GM20431 (cell line): ENCODE results near the gene IKZF3.

Experiments used
- in situ Hi-C: fragments of 300-500 bp; cut with MseI, MboI; formaldehyde crosslinking; loops from one replicate; pipeline ENCODE4 v1.15.0; 2020; ENCODE audit warnings: low sequenced_read_pairs; ENCODE audit not compliant: unreplicated experiment

Gene IKZF3

DNA sequence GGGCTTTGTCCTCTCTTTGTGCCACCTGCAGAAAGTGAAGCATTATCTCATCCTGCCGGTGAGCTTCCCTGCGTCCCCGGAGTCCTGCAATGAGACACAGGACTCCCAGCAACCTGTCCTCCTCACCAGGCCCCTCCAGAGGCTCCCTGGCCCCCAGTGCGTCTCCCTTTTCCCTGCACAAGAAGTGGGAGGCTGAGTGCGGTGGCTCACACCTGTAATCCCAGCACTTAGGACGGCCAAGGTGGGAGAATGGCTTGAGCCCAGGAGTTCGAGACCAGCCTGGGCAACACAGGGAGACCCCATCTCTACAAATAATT lies 118.0 kb downstream of the IKZF3 start:
- in situ Hi-C loops: loop anchor here (25.0 kb wide), 1 partner anchor 109 kb away; the partner anchor contains the start of genes PPP1R1B and STARD3

DNA sequence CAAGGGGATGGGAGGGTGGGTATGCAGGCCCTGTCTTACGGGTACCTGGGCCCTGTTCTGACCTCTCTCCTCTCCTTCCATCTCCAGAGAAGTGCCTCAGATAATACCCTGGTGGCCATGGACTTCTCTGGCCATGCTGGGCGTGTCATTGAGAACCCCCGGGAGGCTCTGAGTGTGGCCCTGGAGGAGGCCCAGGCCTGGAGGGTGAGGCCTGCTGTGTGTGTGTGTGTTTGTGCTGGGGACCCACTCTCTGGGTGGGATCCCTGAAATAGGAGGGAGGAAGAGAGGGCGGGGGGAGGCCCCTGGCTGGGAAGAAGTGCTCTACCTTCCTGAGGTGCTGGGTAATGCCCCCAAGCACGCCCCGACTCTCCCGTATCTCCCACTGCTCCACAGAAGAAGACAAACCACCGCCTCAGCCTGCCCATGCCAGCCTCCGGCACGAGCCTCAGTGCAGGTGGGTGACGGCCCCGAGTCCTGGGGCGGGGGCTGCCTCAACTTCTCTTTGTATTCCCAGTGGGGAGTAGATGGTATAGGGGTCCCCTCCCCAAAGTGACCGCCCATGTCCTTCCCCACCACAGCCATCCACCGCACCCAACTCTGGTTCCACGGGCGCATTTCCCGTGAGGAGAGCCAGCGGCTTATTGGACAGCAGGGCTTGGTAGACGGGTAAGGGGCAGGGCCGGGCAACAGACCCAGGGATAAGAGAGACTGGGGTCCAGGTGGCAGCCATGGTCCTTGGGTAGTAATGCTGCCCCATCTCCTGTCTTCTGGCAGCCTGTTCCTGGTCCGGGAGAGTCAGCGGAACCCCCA lies 118.6 kb downstream of the IKZF3 start:
- in situ Hi-C loops: loop anchor here (25.0 kb wide), 1 partner anchor 108 kb away; the partner anchor contains the start of genes PPP1R1B and STARD3

DNA sequence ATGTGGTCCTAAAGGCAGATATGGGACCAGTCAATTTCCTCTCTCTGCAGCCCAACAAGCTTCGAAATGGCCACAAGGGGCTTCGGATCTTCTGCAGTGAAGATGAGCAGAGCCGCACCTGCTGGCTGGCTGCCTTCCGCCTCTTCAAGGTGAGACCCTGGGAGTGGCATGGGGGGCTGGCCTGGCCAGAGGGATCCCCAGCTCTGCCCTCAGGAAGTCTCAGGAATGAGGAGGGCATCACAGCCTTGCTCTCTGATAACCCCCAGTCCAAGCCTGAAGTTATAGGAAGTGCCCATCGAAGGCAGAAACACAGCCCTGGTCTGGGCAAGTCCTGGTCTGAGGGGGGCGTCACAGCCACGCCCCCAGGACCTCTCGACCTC lies 119.3 kb downstream of the IKZF3 start:
- in situ Hi-C loops: loop anchor here (25.0 kb wide), 1 partner anchor 108 kb away; the partner anchor contains the start of genes PPP1R1B and STARD3

DNA sequence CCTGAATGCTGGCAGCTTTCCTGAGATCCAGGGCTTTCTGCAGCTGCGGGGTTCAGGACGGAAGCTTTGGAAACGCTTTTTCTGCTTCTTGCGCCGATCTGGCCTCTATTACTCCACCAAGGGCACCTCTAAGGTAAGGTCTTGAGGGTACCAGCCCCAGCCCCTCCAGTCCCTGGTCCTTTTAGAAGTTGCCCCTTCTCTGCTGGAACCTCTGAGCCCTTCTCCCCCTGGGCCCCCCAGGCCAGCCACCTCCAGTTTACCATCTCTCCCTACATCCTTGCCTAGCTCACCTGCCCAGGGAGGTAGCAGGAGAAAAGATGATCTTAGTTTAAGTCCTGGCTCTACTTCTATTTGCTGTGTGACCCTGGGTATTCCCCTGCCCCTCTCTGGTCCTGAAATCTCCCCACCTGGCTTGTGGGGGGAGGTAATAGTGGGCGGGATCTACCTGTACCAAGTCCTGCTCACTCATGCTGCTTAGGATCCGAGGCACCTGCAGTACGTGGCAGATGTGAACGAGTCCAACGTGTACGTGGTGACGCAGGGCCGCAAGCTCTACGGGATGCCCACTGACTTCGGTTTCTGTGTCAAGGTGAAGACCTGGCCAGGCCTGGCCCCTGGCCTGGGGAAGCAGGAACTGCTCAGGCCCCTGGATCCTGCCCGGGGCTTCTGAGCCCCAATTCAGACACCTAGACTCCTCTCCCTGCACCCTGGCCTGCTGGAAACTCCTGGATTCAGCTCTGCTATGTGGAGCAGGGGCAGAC lies 119.9 kb downstream of the IKZF3 start:
- in situ Hi-C loops: loop anchor here (25.0 kb wide), 1 partner anchor 107 kb away; the partner anchor contains the start of genes PPP1R1B and STARD3

DNA sequence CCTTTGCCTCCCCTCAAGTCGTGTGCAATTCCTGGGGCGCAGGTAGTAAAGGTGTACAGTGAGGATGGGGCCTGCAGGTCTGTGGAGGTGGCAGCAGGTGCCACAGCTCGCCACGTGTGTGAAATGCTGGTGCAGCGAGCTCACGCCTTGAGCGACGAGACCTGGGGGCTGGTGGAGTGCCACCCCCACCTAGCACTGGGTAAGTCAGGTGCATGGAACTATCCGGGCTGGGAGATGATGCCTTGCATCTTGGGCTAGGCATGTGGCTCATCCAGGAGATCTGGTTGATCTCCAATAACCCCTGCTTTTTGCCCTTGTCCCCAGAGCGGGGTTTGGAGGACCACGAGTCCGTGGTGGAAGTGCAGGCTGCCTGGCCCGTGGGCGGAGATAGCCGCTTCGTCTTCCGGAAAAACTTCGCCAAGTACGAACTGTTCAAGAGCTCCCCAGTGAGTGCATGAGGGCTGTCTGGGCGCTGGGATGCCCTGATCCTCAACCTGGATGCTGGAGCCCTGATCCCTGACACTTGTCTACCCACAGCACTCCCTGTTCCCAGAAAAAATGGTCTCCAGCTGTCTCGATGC lies 121.2 kb downstream of the IKZF3 start:
- in situ Hi-C loops: loop anchor here (25.0 kb wide), 1 partner anchor 106 kb away; the partner anchor contains the start of genes PPP1R1B and STARD3

DNA sequence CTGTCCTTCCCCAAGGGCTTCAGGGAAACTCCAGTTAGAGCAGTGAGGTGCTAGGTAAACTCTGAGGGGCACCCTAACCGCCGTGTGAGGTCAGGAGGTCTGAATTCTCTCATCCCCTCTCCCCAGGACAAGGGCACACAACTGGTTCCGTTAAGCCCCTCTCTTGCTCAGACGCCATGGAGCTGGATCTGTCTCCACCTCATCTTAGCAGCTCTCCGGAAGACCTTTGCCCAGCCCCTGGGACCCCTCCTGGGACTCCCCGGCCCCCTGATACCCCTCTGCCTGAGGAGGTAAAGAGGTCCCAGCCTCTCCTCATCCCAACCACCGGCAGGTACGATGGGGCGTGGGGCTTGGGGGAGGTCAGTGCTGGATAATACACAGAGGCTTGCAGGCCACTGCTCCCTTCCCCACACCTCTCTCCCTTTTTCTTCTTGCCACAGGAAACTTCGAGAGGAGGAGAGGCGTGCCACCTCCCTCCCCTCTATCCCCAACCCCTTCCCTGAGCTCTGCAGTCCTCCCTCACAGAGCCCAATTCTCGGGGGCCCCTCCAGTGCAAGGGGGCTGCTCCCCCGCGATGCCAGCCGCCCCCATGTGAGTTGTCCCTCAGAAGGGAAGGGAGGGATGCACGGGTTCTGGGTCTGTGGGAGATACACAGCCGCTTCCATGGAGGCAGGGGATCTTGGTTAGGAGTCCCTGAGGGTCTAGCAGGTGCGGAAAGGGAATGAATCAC lies 121.8 kb downstream of the IKZF3 start:
- in situ Hi-C loops: loop anchor here (25.0 kb wide), 1 partner anchor 105 kb away; the partner anchor contains the start of genes PPP1R1B and STARD3

DNA sequence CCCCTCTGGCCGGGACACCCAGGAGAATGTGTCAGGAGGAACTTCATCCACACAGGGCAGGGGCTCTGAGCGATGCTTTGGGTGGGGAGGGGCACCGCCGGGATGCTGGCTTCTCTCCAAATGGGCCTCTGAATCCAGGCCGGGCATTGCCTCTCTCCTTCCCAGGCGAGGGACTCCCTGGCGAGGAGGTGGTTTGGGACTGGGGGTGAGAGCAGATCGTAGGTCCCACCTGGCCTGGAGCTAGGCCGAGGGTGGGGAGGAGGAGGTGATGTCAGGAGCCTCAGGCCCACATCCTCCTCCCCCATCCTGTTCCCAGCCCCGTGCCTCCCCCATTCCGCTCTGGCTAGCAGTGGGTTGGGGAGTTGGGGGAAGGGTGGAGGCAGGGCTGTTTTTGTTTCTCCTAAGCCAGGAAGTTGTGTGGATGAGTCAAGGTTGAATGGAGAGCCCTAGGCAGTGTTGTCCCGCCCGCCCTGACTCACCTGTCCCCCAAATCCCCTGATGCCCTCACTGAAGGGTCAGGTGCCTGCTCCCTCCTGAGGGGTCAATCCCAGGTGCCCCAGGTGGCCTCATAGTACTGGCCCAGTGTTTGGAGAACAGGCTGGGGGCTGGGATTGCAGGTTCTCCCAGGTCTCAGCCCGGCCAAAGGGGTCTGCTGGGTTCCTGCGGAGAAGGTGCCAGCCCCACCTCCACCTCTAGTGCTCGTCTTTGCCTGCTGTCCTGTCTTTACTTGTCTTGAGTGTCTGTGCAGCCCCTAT lies 123.6 kb downstream of the IKZF3 start:
- in situ Hi-C loops: loop anchor here (25.0 kb wide), 1 partner anchor 103 kb away; the partner anchor contains the start of genes PPP1R1B and STARD3

DNA sequence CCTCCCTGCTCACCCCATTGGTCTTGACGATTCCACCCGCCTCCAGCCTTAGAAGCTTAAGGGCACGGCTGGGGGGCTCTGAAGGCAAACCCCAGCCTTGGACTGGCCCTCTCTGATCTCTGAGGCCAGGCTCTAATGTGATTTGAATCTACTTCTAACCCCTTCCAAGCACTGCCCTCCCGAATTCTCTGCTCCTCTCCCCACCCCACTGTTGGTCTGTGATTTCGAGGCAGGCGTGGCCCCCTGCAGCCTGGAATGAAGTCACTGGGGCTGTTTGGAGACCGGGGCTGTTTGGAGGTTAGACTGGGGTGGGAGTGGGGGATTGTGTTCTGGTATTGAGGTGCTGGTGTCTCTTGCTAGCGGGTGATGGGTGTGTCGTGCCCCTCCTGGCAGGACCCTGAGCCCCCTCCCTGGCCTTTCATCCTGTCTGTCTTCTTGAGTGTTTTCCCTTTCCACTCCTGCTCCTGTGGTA lies 124.2 kb downstream of the IKZF3 start:
- in situ Hi-C loops: loop anchor here (25.0 kb wide), 1 partner anchor 103 kb away; the partner anchor contains the start of genes PPP1R1B and STARD3

DNA sequence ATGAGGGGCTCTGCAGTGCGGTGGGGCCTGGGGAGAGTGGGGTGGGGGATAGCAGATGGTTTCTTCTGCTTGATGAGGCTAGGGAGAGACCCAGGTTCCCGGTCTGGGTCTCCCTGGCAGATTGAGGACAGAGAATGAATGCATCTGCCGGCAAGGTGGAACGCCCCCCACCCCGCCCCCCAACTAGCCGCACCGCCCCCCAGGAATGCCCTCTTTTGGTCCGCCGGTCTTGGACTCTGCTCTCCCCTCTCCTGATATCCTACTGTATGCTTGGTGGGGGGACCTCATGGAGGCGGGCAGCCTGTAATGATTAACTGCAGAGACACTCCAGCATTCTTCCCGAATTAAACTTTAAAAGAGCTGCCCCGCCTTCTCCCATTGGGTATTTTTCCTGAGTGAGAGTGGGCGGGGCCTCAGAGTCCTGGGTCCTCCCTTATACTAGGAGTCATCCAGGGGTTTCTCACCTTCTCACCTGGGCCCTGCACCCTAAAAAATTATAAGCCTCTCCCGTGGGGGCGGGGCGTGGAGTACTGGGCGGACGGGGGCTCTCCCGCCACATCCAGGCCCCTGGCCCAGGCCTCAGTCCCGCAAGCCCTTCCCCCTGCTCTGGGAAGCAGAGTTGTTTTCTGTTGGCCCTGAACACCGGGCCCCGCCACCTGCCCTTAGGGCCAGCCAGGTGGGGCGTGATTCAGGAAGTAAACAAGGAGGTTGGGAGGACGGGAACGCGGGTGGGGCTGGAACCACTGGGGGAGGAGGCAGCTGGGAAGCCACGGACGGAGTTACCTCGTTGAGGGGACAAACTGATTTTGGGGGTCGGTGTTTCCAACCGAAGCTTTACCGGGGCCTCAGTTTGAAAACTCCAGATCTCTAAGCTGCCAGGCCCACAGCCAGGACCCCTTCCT lies 124.9 kb downstream of the IKZF3 start:
- in situ Hi-C loops: loop anchor here (25.0 kb wide), 1 partner anchor 102 kb away; the partner anchor contains the start of genes PPP1R1B and STARD3

DNA sequence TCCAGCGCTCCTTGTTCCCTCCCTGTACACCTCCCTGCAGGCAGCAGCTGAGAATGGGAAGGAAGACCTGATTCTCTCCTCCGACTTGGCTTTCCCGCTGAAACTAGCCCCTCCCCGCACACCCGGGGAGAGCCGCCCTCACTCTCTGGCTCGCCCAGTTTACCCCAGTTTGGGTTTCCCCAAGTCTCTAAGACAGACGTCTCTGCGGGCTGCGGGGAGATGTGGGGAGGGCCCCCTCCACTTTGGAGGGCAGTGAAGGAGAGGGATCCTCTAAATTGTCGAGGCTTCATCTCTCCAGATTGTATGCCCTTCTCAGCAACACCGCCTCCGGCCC lies 125.6 kb downstream of the IKZF3 start:
- in situ Hi-C loops: loop anchor here (25.0 kb wide), 1 partner anchor 101 kb away; the partner anchor contains the start of genes PPP1R1B and STARD3

DNA sequence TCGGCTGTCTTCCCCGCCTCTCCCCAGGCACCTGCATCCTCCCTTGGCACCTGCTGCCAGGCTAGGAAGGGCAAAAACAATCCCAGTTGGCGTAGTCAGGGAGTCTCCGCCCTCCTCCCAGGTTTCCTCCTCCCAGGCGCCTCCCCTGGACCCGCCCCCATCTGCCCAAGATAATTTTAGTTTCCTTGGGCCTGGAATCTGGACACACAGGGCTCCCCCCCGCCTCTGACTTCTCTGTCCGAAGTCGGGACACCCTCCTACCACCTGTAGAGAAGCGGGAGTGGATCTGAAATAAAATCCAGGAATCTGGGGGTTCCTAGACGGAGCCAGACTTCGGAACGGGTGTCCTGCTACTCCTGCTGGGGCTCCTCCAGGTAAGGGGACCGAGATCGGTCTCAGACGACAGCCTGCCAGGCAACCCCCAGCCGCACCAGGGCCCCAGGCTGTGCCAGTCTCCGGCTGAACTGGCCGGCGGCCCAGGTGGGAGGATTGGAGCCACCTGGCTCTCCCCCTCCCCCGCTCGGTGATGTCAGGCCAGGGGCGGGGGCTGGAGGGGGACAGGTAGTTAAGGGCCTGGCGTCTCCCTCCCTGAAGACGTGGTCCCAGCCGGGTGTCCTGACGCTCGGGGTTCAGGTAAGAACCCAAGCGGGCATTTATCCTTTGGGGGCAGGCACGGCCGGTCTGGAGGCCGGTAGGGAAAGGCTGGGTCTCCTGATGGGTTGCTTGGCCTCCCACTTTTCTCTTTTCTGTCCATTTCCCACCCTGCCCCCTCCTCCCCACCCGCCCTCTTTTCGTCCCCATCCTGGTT lies 126.1 kb downstream of the IKZF3 start, which contains the start of gene GRB7:
GRB7 (plus strand) TSS at position 179 of the 808 bp plus-strand sequence. CDS start 4,364 bp downstream, outside the sequence.
- in situ Hi-C loops: loop anchor here (25.0 kb wide), 1 partner anchor 101 kb away; the partner anchor contains the start of genes PPP1R1B and STARD3

DNA sequence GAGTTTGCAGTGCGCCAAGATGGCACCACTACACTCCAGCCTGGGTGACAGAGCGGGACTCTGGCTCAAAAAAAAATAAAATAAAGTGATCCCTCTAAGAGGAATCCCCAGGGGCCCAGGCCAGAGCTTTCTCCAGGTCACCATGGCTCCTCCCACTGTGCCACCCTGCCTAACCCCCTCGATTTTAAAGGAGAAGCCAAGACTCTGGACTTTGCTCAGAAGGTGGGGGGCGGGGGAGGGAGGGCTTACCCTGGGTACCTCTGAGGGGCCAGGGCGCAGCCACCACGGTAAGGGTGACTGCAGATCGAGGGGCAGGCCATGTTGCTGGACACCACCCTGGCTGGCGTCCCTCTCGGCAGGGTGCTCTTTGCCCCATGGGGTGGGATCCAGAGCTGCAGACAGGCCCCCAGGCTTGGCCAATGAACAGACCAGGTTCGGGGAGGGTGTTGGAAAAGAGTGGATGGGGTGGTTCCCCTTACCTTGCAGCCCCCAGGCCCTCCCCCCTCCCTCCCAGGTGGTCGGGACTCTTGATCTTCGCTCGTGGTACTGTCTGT lies 126.8 kb downstream of the IKZF3 start:
- in situ Hi-C loops: loop anchor here (25.0 kb wide), 1 partner anchor 100 kb away; the partner anchor contains the start of genes PPP1R1B and STARD3

DNA sequence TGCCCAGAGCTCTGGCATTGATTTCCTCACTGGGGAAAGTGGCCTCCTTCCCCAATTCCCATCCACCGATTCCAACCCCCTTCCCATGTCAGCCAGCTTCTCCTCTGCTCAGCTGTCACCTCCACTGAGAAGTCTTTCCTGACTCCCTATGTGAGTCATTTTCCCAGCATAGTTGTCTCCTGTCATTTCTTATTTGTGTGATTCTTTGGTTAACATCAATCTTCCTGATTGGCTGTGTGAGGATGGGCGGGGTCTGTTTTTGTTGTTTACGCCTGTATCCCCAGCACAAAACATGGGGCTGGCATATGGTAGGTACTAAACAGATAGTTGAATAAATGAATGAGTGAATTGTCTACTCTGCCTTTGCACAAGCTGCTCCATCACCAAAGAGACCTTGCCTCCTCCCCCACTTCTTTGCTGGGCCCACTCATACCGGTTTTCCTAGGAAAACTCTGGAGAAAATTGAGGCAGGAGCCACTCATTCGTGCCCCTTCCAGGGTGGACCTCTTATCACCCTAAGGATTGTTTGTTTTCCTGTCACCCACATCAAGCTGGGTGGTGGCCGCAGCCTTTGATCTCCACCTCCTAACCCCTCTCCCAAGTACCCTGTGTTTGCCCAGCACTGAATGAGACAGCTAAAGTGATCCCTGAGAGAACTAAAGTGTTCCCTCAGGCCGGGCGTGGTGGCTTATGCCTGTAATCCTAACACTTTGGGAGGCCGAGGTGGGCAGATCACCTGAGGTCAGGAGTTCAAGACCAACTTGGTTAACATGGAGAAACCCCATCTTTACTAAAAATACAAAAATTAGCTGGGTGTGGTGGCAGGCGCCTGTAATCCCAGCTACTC lies 127.6 kb downstream of the IKZF3 start:
- in situ Hi-C loops: loop anchor here (25.0 kb wide), 1 partner anchor 99 kb away; the partner anchor contains the start of genes PPP1R1B and STARD3

DNA sequence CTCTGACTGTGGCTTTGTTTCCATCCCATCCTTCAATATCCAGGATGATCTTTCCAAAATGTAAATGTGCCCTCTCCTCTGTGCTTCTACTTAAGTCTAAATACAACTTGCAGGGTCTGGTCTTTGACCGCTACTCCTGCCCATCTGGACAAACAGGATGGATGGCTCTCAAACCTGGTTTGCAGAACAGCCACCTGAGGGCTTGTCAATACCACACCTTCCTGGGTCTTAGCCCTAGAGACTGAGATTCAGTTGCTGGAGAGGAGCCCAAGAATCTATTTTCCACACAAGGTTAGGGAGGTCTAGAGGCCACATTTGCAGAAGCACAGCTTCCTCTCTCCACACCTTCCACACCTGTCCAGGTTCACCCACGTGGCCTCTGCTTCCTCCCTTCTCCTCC lies 128.2 kb downstream of the IKZF3 start:
- in situ Hi-C loops: loop anchor here (25.0 kb wide), 1 partner anchor 99 kb away; the partner anchor contains the start of genes PPP1R1B and STARD3

DNA sequence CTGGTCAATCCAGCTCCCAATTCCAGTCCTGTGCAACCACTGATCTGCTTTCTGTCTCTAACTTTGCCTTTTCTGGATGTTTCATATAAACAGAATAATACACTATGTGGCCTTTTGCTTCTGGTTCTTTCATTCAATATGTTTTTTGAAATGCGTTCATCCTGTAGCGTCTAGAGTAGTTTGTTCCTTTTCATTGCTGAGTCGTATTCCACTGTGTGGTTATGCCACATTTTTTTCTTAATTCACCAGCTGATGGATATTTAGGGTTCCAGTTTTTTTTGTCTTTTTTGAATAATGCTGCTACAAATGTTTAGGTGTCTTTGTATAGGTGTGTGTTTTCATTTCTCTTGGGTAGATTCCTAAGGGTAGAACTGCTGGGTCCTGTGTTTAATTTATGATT lies 131.5 kb downstream of the IKZF3 start:
- in situ Hi-C loops: loop anchor here (25.0 kb wide), 1 partner anchor 95 kb away; the partner anchor contains the start of genes PPP1R1B and STARD3
